ENCODE results near the gene RASL11B.

DNA sequence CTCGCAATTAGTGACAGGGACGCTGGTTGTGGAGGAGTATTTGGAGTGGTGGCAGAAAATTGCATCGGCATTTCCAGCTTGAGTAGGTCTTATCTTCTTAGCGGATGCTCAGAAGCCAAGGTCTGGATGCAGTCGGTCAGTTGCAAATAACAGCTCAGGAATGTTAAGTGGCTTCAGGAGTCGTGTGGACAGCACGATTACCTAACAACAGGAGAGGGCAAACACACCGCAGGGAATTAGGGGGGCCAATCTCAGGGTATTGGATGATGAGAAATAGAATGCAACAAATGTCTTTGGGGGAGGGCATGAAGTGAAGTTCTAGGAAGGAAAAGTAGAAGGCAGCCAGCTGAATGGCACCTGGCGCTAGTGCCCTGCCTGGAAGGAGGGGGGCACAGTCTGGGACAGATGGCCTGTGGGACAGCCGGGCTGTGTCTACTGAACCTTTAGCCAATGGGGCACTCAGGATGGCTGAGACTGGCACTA, 11.8 kb downstream of the RASL11B start:
- TF ChIP-seq POLR2AphosphoS5 (IDR thresholded peaks at IDR 0.05): no peak
- no peak for TF ChIP-seq EP300 (IDR thresholded peaks at IDR 0.05)

All from suprapubic skin (tissue), 4 donors.